ENCODE measurements around the gene PROSER3.

PROSER3 gene

GRCh38 chr19:35789195-35789977 is 31.4 kb downstream of the PROSER3 start:
- Histone ChIP-seq H3K36me3 (ENCODE audit: control insufficient read depth, low read length) (no peaks in the 10 kb centered on the region), H3K27ac (ENCODE audit: low read depth, low read length) (no peak overlapping the region), H3F3A (ENCODE audit: control insufficient read depth, insufficient read depth) (no peaks in the 10 kb centered on the region), H3K4me2 (ENCODE audit: low read length) (no peak overlapping the region), H4K20me1 (ENCODE audit: control insufficient read depth, insufficient read depth, low read depth, low read length) (no peaks in the 10 kb centered on the region), H3K9me3 (ENCODE audit: control insufficient read depth, insufficient read depth, low read length) (no peaks in the 10 kb centered on the region), H3K4me3 (ENCODE audit: low read length) (no peak overlapping the region), H3K4me1 (ENCODE audit: control insufficient read depth, low read length) (no peaks in the 10 kb centered on the region), H3K9me2 (replicated peaks; ENCODE audit: control insufficient read depth, low read length) (no peaks in the 10 kb centered on the region), H3K27me3 (ENCODE audit: control insufficient read depth, low read length) (no peaks in the 10 kb centered on the region), H3K79me2 (ENCODE audit: control insufficient read depth, low read length) (no peaks in the 10 kb centered on the region)
- TF ChIP-seq, protein P1, sequence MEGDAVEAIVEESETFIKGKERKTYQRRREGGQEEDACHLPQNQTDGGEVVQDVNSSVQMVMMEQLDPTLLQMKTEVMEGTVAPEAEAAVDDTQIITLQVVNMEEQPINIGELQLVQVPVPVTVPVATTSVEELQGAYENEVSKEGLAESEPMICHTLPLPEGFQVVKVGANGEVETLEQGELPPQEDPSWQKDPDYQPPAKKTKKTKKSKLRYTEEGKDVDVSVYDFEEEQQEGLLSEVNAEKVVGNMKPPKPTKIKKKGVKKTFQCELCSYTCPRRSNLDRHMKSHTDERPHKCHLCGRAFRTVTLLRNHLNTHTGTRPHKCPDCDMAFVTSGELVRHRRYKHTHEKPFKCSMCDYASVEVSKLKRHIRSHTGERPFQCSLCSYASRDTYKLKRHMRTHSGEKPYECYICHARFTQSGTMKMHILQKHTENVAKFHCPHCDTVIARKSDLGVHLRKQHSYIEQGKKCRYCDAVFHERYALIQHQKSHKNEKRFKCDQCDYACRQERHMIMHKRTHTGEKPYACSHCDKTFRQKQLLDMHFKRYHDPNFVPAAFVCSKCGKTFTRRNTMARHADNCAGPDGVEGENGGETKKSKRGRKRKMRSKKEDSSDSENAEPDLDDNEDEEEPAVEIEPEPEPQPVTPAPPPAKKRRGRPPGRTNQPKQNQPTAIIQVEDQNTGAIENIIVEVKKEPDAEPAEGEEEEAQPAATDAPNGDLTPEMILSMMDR (IDR thresholded peaks at IDR 0.05; ENCODE audit: low read depth, low read length, poor library complexity, severe bottlenecking), result no peak
- TF ChIP-seq EZH2phosphoT487 (IDR thresholded peaks at IDR 0.05; ENCODE audit: borderline replicate concordance, low read length), result no peak

- Histone ChIP-seq H3K27me3 (ENCODE audit: control insufficient read depth, low read length) (no peaks in the 10 kb centered on the region), H3K36me3 (ENCODE audit: control insufficient read depth, low read length) (no peaks in the 10 kb centered on the region), H3K79me2 (ENCODE audit: control insufficient read depth, low read length) (no peaks in the 10 kb centered on the region), H3K4me2 (ENCODE audit: low read length) (no peak overlapping the region), H3F3A (ENCODE audit: control insufficient read depth, insufficient read depth) (no peaks in the 10 kb centered on the region), H3K9me3 (ENCODE audit: control insufficient read depth, insufficient read depth, low read length) (no peaks in the 10 kb centered on the region), H3K4me3 (ENCODE audit: low read length) (no peak overlapping the region), H3K4me1 (ENCODE audit: control insufficient read depth, low read length) (no peaks in the 10 kb centered on the region), H3K27ac (ENCODE audit: low read depth, low read length) (no peak overlapping the region), H4K20me1 (ENCODE audit: control insufficient read depth, insufficient read depth, low read depth, low read length) (no peaks in the 10 kb centered on the region), H3K9me2 (replicated peaks; ENCODE audit: control insufficient read depth, low read length) (no peaks in the 10 kb centered on the region)
- TF ChIP-seq, protein P1 (IDR thresholded peaks at IDR 0.05; ENCODE audit: low read depth, low read length, poor library complexity, severe bottlenecking), result no peak
- no peak for TF ChIP-seq EZH2phosphoT487 (IDR thresholded peaks at IDR 0.05; ENCODE audit: borderline replicate concordance, low read length)
Measured at GRCh38 chr19:35789978-35790944, 32.3 kb downstream of the PROSER3 start.

GRCh38 chr19:35790981-35791813 is 33.2 kb downstream of the PROSER3 start:
- 0 out of 2 replicates have a peak, but pooled peaks cover 2% of the 10 kb centered on the region for H3K27me3 ChIP-seq (ENCODE audit: control insufficient read depth, low read length)
- H3F3A ChIP-seq (ENCODE audit: control insufficient read depth, insufficient read depth), result no peaks in the 10 kb centered on the region
- no peaks in the 10 kb centered on the region for H3K79me2 ChIP-seq (ENCODE audit: control insufficient read depth, low read length)
- H3K9me3 ChIP-seq (ENCODE audit: control insufficient read depth, insufficient read depth, low read length), result no peaks in the 10 kb centered on the region
- no peak overlapping the region for H3K4me3 ChIP-seq (ENCODE audit: low read length)
- H3K4me1 ChIP-seq (ENCODE audit: control insufficient read depth, low read length), result no peaks in the 10 kb centered on the region
- H3K9me2 ChIP-seq (replicated peaks; ENCODE audit: control insufficient read depth, low read length), result no peaks in the 10 kb centered on the region
- TF ChIP-seq, protein P1 (IDR thresholded peaks at IDR 0.05; ENCODE audit: low read depth, low read length, poor library complexity, severe bottlenecking), result peak; percentile 64
- no peak for TF ChIP-seq EZH2phosphoT487 (IDR thresholded peaks at IDR 0.05; ENCODE audit: borderline replicate concordance, low read length)
- no peak overlapping the region for H3K4me2 ChIP-seq (ENCODE audit: low read length)
- no peaks in the 10 kb centered on the region for H3K36me3 ChIP-seq (ENCODE audit: control insufficient read depth, low read length)
- H3K27ac ChIP-seq (ENCODE audit: low read depth, low read length), result no peak overlapping the region
- H4K20me1 ChIP-seq (ENCODE audit: control insufficient read depth, insufficient read depth, low read depth, low read length), result no peaks in the 10 kb centered on the region
